ENCODE data around the gene TNS1.

TNS1 gene

DNA sequence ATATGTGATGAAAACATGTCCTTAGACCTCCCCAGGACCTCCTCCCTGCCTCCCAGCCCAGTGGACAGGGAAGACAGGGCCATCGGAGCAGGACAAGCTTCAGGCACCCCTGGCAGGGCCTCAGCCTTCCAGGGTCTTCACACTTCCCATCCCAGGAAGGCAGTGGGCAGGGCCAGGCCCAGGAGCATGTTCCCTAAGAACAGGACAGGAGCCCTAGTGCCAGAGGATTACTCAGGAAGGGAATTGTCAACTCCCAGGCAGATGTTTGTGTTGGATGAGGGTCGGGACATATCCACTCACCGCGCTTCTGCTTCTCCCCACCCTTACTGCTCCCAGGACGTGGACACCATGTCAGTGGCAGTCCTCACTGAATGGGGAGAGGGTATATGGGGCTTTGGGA is 138.9 kb downstream of the TNS1 start:
- Histone ChIP-seq H3K4me3 (ENCODE audit: low read depth in 1 of 2, low read length in 1 of 2) (no peak overlapping the region), H3K4me1 (ENCODE audit: control insufficient read depth in 1 of 2, insufficient read depth in 1 of 2, low read depth in 1 of 2, low read length in 1 of 2) (no peaks in the 10 kb centered on the region), H3K9me3 (no peaks in the 10 kb centered on the region), H3K36me3 (no peaks in the 10 kb centered on the region), H3K27ac (no peak overlapping the region), H3K27me3 (no peaks in the 10 kb centered on the region)
- TF ChIP-seq, protein P1, sequence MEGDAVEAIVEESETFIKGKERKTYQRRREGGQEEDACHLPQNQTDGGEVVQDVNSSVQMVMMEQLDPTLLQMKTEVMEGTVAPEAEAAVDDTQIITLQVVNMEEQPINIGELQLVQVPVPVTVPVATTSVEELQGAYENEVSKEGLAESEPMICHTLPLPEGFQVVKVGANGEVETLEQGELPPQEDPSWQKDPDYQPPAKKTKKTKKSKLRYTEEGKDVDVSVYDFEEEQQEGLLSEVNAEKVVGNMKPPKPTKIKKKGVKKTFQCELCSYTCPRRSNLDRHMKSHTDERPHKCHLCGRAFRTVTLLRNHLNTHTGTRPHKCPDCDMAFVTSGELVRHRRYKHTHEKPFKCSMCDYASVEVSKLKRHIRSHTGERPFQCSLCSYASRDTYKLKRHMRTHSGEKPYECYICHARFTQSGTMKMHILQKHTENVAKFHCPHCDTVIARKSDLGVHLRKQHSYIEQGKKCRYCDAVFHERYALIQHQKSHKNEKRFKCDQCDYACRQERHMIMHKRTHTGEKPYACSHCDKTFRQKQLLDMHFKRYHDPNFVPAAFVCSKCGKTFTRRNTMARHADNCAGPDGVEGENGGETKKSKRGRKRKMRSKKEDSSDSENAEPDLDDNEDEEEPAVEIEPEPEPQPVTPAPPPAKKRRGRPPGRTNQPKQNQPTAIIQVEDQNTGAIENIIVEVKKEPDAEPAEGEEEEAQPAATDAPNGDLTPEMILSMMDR (IDR thresholded peaks at IDR 0.05) = no peak

GRCh38 chr2:217861334-217861877 is 141.4 kb downstream of the TNS1 start:
- Histone ChIP-seq H3K36me3 (no peaks in the 10 kb centered on the region), H3K4me1 (ENCODE audit: control insufficient read depth in 1 of 2, insufficient read depth in 1 of 2, low read depth in 1 of 2, low read length in 1 of 2) (no peaks in the 10 kb centered on the region), H3K4me3 (ENCODE audit: low read depth in 1 of 2, low read length in 1 of 2) (no peak overlapping the region), H3K27me3 (no peaks in the 10 kb centered on the region), H3K27ac (no peak overlapping the region), H3K9me3 (no peaks in the 10 kb centered on the region)
- TF ChIP-seq, protein P1 (IDR thresholded peaks at IDR 0.05) = no peak

DNA sequence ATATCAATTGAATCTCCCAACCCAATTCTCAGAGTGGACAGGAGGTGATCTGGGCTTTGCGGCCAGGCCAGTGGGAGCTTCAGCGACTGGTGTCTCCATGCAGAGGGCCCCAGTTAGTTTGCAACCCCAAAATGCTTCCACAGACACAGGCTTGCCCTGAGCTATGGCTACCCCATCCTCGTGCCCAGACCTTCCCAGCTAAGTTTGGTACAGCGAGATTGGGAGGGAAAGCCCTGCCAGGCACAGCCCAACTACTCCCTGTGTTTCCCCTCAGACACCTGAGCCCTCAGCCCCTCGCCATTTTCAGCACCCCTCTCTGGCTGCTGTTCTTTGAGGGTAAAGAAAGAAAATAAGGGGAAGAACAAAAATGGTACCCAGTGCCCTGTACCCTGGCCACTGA is 142.9 kb downstream of the TNS1 start:
- no peak overlapping the region for H3K27ac ChIP-seq
- TF ChIP-seq, protein P1 (IDR thresholded peaks at IDR 0.05) = no peak
- no peaks in the 10 kb centered on the region for H3K36me3 ChIP-seq
- no peaks in the 10 kb centered on the region for H3K9me3 ChIP-seq
- H3K4me3 ChIP-seq (ENCODE audit: low read depth in 1 of 2, low read length in 1 of 2) = no peak overlapping the region
- H3K27me3 ChIP-seq = no peaks in the 10 kb centered on the region
- no peaks in the 10 kb centered on the region for H3K4me1 ChIP-seq (ENCODE audit: control insufficient read depth in 1 of 2, insufficient read depth in 1 of 2, low read depth in 1 of 2, low read length in 1 of 2)

DNA sequence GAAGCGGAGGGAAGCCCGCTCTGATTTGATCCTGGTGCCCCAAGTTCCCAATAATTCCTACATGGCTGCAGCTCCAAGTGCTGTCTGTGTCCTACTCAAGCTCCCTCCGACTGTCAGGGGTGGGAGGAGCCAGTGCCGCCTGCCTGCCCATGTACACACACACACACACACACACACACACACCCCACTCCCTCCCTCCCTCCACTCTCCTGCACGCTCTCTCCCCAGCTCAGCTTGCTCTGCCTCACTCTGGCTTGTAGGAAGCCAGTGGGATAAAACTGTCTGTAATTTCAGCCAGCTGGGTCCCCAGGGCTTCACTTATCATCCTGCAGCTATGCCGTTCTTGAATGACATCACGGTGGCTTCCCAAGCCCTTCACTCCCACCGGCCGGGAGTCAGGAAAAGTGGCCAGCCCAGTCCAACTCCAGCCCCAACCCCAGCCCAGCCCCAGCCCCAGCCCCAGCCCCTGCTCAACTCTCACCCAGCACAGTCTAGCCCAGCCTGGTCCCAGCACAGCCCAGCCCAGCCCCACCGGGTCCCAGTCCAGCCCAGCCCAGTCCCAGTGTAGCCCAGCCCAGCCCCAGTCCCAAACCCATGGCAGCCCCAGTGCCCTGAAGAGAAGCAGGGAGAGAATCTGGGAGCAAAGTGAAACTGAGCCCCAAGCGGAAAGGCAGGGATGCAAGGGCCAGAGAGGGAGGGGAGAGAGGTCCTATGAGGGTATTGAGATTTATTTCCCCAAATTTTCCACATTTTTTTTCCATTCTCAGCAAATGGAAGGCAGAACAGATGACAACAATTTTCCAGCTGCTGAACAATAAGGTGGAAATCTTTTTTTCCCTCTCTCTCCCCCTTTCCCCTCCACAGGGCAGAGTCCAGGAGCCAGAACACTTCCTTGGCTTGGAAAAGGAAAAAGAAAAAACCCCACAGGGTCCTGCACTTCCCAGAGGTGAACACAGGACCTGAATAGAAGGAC is 144.0 kb downstream of the TNS1 start:
- TF ChIP-seq, protein P1 (IDR thresholded peaks at IDR 0.05) = no peak
- no peaks in the 10 kb centered on the region for H3K4me1 ChIP-seq (ENCODE audit: control insufficient read depth in 1 of 2, insufficient read depth in 1 of 2, low read depth in 1 of 2, low read length in 1 of 2)
- H3K9me3 ChIP-seq = no peaks in the 10 kb centered on the region
- H3K27me3 ChIP-seq = no peaks in the 10 kb centered on the region
- no peaks in the 10 kb centered on the region for H3K36me3 ChIP-seq
- H3K4me3 ChIP-seq (ENCODE audit: low read depth in 1 of 2, low read length in 1 of 2) = no peak overlapping the region
- H3K27ac ChIP-seq = no peak overlapping the region

DNA sequence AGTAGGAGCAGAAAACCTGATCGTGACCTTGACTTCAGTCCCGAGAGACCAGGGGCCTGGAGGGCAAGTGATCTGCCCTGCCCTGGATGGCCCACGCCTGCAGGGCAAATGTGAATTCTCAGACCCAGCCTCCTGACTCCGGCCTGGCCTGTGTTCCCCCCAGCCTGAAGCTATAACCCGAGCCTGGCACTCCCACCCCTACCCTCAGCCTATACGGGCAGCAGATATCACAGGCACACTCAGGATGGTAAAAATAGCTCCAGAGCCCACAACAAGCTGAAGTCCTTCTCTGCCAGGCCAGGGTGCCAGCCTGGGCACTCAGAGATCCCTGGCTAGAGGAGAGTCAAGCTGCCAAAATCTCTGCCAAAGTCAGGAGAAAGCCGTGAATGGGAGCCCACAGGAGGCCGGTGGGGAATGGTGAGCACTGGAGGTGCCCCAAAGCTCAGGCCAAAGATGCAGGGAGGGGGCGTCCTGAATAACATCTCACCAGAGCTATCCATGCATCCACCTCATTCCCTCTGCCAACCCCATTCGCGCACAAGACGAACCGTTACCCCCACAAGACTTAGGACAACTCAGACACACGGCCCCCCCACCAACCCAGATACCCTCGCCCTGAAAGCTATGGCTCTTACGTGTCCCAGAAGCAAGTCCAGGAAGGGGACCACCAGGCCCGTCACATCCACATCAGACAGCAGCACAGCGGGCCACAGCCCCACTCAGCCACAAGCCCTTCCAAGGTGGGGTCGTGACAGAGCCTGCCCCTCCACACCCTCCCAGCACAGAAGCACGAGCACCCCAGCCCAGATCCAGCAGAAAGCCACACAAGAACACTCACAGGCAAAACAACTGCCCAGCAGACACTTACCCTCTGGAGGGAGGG is 144.9 kb downstream of the TNS1 start:
- no peaks in the 10 kb centered on the region for H3K9me3 ChIP-seq
- H3K4me1 ChIP-seq (ENCODE audit: control insufficient read depth in 1 of 2, insufficient read depth in 1 of 2, low read depth in 1 of 2, low read length in 1 of 2) = no peaks in the 10 kb centered on the region
- H3K36me3 ChIP-seq = no peaks in the 10 kb centered on the region
- no peak overlapping the region for H3K27ac ChIP-seq
- H3K4me3 ChIP-seq (ENCODE audit: low read depth in 1 of 2, low read length in 1 of 2) = no peak overlapping the region
- no peaks in the 10 kb centered on the region for H3K27me3 ChIP-seq
- TF ChIP-seq, protein P1 (IDR thresholded peaks at IDR 0.05) = no peak

Measured in neutrophil (primary cell).